CD8-positive, alpha-beta memory T cell (primary cell): ENCODE measurements around the gene TMIE. TPM values are rescaled to one million over a fixed set of nuclear protein-coding genes. Genes with fewer than 3 reads are reported as not detected.
A peak's percentile ranks its signal among the peaks of the same experiment; 100 is the strongest.

ENCODE experiments used
- CTCF ChIA-PET: fragments of 350-600 bp; sonication (Branson Sonifier 250); formaldehyde crosslinking; loops from one replicate; lab custom pipeline; 2021; ENCODE audit warnings: antibody characterized with exemption; lab: Charles Lee
- POLR2A ChIA-PET: fragments of 350-600 bp; sonication (Branson Sonifier 250); formaldehyde crosslinking; loops from one replicate; lab custom pipeline; 2021; ENCODE audit warnings: antibody characterized with exemption; lab: Charles Lee
- DNase-seq, 5 donors: peaks; one replicate each; pipeline versions ENCODE4 v3.0.0 to v3.0.0-alpha.2; 2020 to 2022; ENCODE audit warnings: mixed read lengths in 1 of 5
- H3K27ac ChIP-seq: one replicate; pipeline ENCODE4 v1.7.0; 2013; ENCODE audit warnings: low read depth, mild to moderate bottlenecking, low read length, moderate library complexity
- H3K27me3 ChIP-seq: 2 replicates; pipeline ENCODE4 v1.7.0; 2013; ENCODE audit warnings: low read length, mild to moderate bottlenecking; ENCODE audit not compliant: insufficient read depth, poor library complexity, severe bottlenecking
- H3K36me3 ChIP-seq: 2 replicates; pipeline ENCODE4 v1.7.0; 2013; ENCODE audit warnings: mild to moderate bottlenecking, low read length, moderate library complexity; ENCODE audit not compliant: insufficient read depth
- H3K4me1 ChIP-seq: 2 replicates; pipeline ENCODE4 v1.7.0; 2013; ENCODE audit warnings: mild to moderate bottlenecking, low read length, moderate library complexity; ENCODE audit not compliant: insufficient read depth
- H3K4me3 ChIP-seq: 2 replicates; pipeline ENCODE4 v1.7.0; 2013; ENCODE audit warnings: mild to moderate bottlenecking, low read length
- H3K9me3 ChIP-seq: 2 replicates; pipeline ENCODE4 v1.7.0; 2013; ENCODE audit warnings: mild to moderate bottlenecking, low read length
- H3K27ac Mint-ChIP-seq, 8 donors: one replicate each; pipeline ENCODE4 v1.8.0; 2020 to 2021; ENCODE audit warnings: mixed read lengths in 8 of 8, mild to moderate bottlenecking in 6 of 8, inconsistent platforms in 3 of 8, moderate library complexity in 3 of 8
- H3K27me3 Mint-ChIP-seq, 2 donors: one replicate each; pipeline ENCODE4 v1.8.0; 2020 to 2021; ENCODE audit warnings: mixed read lengths in 2 of 2, mild to moderate bottlenecking in 1 of 2, moderate library complexity in 1 of 2
- H3K36me3 Mint-ChIP-seq, 3 donors: one replicate each; pipeline ENCODE4 v1.8.0; 2020 to 2021; ENCODE audit warnings: mixed read lengths in 3 of 3, inconsistent platforms in 1 of 3, mild to moderate bottlenecking in 1 of 3
- H3K4me1 Mint-ChIP-seq, 3 donors: one replicate each; pipeline ENCODE4 v1.8.0; 2020 to 2021; ENCODE audit warnings: mixed read lengths in 3 of 3, inconsistent platforms in 1 of 3, mild to moderate bottlenecking in 1 of 3
- H3K4me3 Mint-ChIP-seq, 7 donors: one replicate each; pipeline ENCODE4 v1.8.0; 2020 to 2021; ENCODE audit warnings: mixed read lengths in 7 of 7, mild to moderate bottlenecking in 6 of 7, moderate library complexity in 4 of 7, inconsistent platforms in 2 of 7
- H3K9me3 Mint-ChIP-seq, 5 donors: one replicate each; pipeline ENCODE4 v1.8.0; 2020 to 2022; ENCODE audit warnings: mixed read lengths in 5 of 5, mild to moderate bottlenecking in 3 of 5, moderate library complexity in 2 of 5, inconsistent platforms in 1 of 5
- polyA plus RNA-seq: library from polyadenylated mRNA; unstranded; fragments of 300-500 nt; fragmentation: Illumina TruSeq; gene quantifications from one replicate; pipeline ENCODE4 v1.2.3, GENCODE V29; 2021
- total RNA-seq, 2 experiments: library from RNA; stranded (reverse); gene quantifications; one replicate each; pipeline ENCODE4 v1.2.3, GENCODE V29; 2021

TMIE gene
- total and polyA plus RNA-seq, 3 experiments from 2014 or later = 0.16 to 0.67 TPM; not detected in 1

GRCh38 chr3:46719735-46720271 is 18.6 kb downstream of the TMIE start:
- Histone ChIP-seq H3K27me3 (no peaks in the 10 kb centered on the region), H3K27ac (no peak overlapping the region), H3K9me3 (no peaks in the 10 kb centered on the region), H3K4me3 (no peak overlapping the region), H3K36me3 (no peaks in the 10 kb centered on the region), H3K4me1 (no peaks in the 10 kb centered on the region)
- peaks cover 23 to 31% of the 10 kb centered on the region in 2 donors for H3K27me3 Mint-ChIP-seq
- no peaks in the 10 kb centered on the region for H3K4me1 Mint-ChIP-seq
- H3K27ac Mint-ChIP-seq = peak overlapping the region in 1 of 8 donors; percentile 64
- POLR2A ChIA-PET = no interaction called here
- no peaks in the 10 kb centered on the region for H3K36me3 Mint-ChIP-seq
- H3K9me3 Mint-ChIP-seq = peaks cover 0 to 6% (median 0%) of the 10 kb centered on the region in 5 donors
- no peak for DNase-seq
- no peak overlapping the region for H3K4me3 Mint-ChIP-seq
- CTCF ChIA-PET = no interaction called here

DNA sequence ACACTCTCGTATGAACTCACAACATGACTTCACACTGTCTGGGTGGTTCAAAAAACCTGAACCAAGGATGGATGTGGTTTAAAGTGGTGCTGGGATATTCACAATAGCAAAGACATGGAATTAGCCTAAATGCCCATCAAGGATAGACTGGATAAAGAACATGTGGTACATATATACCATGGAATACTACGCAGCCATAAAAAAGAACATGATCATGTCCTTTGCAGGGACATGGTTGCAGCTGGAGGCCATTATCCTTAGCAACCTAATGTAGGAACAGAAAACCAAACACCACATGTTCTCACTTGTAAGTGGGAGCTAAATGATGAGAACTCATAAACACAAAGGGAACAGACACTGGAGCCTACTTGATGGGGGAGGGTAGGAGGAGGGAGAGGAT is 19.8 kb downstream of the TMIE start:
- Mint-ChIP-seq H3K9me3 (peaks cover 0 to 6% (median 0%) of the 10 kb centered on the region in 5 donors), H3K36me3 (no peaks in the 10 kb centered on the region), H3K27ac (no peak overlapping the region), H3K27me3 (peaks cover 23 to 42% of the 10 kb centered on the region in 2 donors), H3K4me1 (no peaks in the 10 kb centered on the region), H3K4me3 (no peak overlapping the region)
- Histone ChIP-seq H3K27me3 (no peaks in the 10 kb centered on the region), H3K36me3 (no peaks in the 10 kb centered on the region), H3K4me3 (no peak overlapping the region), H3K9me3 (no peaks in the 10 kb centered on the region), H3K4me1 (no peaks in the 10 kb centered on the region), H3K27ac (no peak overlapping the region)
- DNase-seq = no peak
- POLR2A ChIA-PET = no interaction called here
- CTCF ChIA-PET = no interaction called here

GRCh38 chr3:46722443-46722842 is 21.3 kb downstream of the TMIE start:
- no peaks in the 10 kb centered on the region for H3K4me1 ChIP-seq
- ChIA-PET CTCF (interaction anchor here (0.6 kb wide), 1 partner anchor 478 kb away, joined by 3 read pairs; no protein-coding TSS in a partner anchor), POLR2A (no interaction called here)
- no peak overlapping the region for H3K27ac ChIP-seq
- no peak for DNase-seq
- H3K4me3 ChIP-seq = no peak overlapping the region
- Mint-ChIP-seq H3K4me3 (no peak overlapping the region), H3K4me1 (no peaks in the 10 kb centered on the region), H3K9me3 (peaks cover 0 to 5% (median 0%) of the 10 kb centered on the region in 5 donors), H3K27me3 (peaks cover 31 to 47% of the 10 kb centered on the region in 2 donors), H3K36me3 (no peaks in the 10 kb centered on the region), H3K27ac (no peak overlapping the region)
- no peaks in the 10 kb centered on the region for H3K27me3 ChIP-seq
- H3K9me3 ChIP-seq = no peaks in the 10 kb centered on the region
- no peaks in the 10 kb centered on the region for H3K36me3 ChIP-seq

DNA sequence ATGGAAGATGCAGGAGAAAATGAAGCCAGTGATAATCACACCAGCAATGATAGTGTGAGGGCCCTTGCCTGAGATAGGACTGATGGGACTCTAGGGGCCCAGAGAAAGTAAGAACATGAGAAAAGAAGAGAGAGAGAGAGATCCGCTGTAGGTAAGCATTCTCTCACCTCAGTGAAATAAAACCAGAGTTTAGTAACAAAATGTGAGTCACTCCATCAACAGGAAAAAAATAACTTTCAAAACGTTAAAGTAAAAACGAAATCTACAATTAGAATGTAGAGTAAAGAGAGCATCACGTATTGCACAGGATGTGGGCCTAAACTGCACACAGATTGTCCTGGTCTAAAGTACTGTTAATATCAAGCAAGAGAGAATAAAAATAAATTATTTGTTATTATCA is 23.2 kb downstream of the TMIE start:
- Mint-ChIP-seq H3K4me3 (no peak overlapping the region), H3K27me3 (peaks cover 22 to 33% of the 10 kb centered on the region in 2 donors), H3K4me1 (no peaks in the 10 kb centered on the region), H3K9me3 (peaks cover 0 to 4% (median 0%) of the 10 kb centered on the region in 5 donors), H3K27ac (no peak overlapping the region), H3K36me3 (no peaks in the 10 kb centered on the region)
- ChIA-PET CTCF (interaction anchor here (1.2 kb wide), 1 partner anchor 19 kb away, joined by 3 read pairs; no protein-coding TSS in a partner anchor), POLR2A (no interaction called here)
- H3K4me1 ChIP-seq = no peaks in the 10 kb centered on the region
- H3K27ac ChIP-seq = no peak overlapping the region
- DNase-seq = no peak
- H3K9me3 ChIP-seq = no peaks in the 10 kb centered on the region
- no peaks in the 10 kb centered on the region for H3K36me3 ChIP-seq
- H3K27me3 ChIP-seq = no peaks in the 10 kb centered on the region
- no peak overlapping the region for H3K4me3 ChIP-seq

DNA sequence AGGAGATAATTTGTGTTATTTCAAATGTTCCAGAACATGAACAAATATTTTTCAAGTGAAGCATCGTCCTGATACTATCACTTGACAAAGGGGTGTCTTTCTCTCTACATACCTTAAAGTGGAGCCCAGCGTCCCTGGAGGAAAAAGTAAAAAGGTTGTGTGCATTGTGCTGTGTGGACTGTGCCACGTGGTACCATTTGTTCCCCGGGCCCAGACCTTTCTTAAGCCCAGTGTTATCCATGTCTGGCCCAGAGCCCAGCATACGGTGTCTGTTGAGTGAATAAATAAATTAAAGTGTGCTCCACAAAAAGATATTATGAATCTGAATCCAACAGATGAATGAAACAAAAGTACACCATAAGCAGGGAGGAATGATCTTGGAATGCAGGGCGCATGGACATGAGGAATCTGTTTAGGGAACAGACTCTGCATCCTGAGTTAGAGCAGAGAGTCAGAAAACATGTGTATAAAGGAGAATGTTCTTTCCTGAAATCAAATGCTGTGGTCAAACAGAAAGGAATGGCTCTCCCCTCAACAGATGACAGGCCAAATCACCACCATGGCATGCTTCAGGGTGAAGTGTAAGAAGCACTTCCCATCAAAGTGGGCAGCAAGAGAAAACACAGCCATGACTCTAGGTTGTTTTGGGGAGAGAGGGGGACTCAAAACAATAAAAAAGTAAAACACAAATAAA is 24.6 kb downstream of the TMIE start:
- Histone ChIP-seq H3K27ac (no peak overlapping the region), H3K9me3 (no peaks in the 10 kb centered on the region), H3K27me3 (no peaks in the 10 kb centered on the region), H3K4me1 (no peaks in the 10 kb centered on the region), H3K4me3 (no peak overlapping the region), H3K36me3 (no peaks in the 10 kb centered on the region)
- H3K4me1 Mint-ChIP-seq = no peaks in the 10 kb centered on the region
- H3K36me3 Mint-ChIP-seq = no peaks in the 10 kb centered on the region
- H3K27ac Mint-ChIP-seq = no peak overlapping the region
- no peak for DNase-seq
- no peak overlapping the region for H3K4me3 Mint-ChIP-seq
- ChIA-PET POLR2A (no interaction called here), CTCF (no interaction called here)
- H3K9me3 Mint-ChIP-seq = peaks cover 0 to 4% (median 0%) of the 10 kb centered on the region in 5 donors
- peaks cover 21 to 27% of the 10 kb centered on the region in 2 donors for H3K27me3 Mint-ChIP-seq

- no peak overlapping the region for H3K4me3 ChIP-seq
- H3K27ac Mint-ChIP-seq = no peak overlapping the region
- no peak for DNase-seq
- H3K27me3 ChIP-seq = no peaks in the 10 kb centered on the region
- H3K4me1 ChIP-seq = no peaks in the 10 kb centered on the region
- ChIA-PET CTCF (no interaction called here), POLR2A (no interaction called here)
- no peak overlapping the region for H3K27ac ChIP-seq
- H3K4me1 Mint-ChIP-seq = no peaks in the 10 kb centered on the region
- no peaks in the 10 kb centered on the region for H3K36me3 Mint-ChIP-seq
- no peak overlapping the region for H3K4me3 Mint-ChIP-seq
- no peaks in the 10 kb centered on the region for H3K9me3 Mint-ChIP-seq
- H3K9me3 ChIP-seq = no peaks in the 10 kb centered on the region
- no peaks in the 10 kb centered on the region for H3K36me3 ChIP-seq
- H3K27me3 Mint-ChIP-seq = peaks cover 17 to 24% of the 10 kb centered on the region in 2 donors
These were observed 27.8 kb downstream of the TMIE start for GRCh38 chr3:46729038-46729437.

DNA sequence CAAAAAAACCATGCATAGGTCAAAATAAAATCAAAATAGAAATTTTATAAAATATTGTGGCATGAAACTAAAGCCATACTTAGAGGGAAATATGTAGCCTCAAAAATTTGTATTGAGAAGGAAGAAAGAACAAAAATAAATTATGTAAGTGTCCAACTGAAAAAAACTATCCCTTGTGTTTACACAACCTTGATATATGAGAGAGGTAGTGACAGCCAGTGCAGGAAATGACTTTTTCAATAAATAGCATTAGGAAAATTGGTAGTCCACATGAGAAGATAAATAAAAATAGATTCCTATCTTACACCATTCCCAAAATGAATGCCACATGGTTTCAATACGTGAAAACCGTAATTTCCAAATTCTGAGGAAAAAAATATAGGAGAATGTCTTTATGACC is 29.6 kb downstream of the TMIE start:
- Mint-ChIP-seq H3K36me3 (no peaks in the 10 kb centered on the region), H3K4me3 (no peak overlapping the region), H3K4me1 (no peaks in the 10 kb centered on the region), H3K27ac (no peak overlapping the region), H3K27me3 (peaks cover 17 to 20% of the 10 kb centered on the region in 2 donors), H3K9me3 (no peaks in the 10 kb centered on the region)
- ChIA-PET POLR2A (no interaction called here), CTCF (no interaction called here)
- Histone ChIP-seq H3K9me3 (no peaks in the 10 kb centered on the region), H3K27me3 (no peaks in the 10 kb centered on the region), H3K36me3 (no peaks in the 10 kb centered on the region), H3K27ac (no peak overlapping the region), H3K4me3 (no peak overlapping the region), H3K4me1 (no peaks in the 10 kb centered on the region)
- no peak for DNase-seq

- no peaks in the 10 kb centered on the region for H3K27me3 ChIP-seq
- ChIA-PET CTCF (no interaction called here), POLR2A (no interaction called here)
- H3K4me1 ChIP-seq = no peaks in the 10 kb centered on the region
- Mint-ChIP-seq H3K27ac (no peak overlapping the region), H3K4me1 (no peaks in the 10 kb centered on the region), H3K36me3 (no peaks in the 10 kb centered on the region), H3K4me3 (no peak overlapping the region), H3K27me3 (peaks cover 12 to 14% of the 10 kb centered on the region in 2 donors), H3K9me3 (no peaks in the 10 kb centered on the region)
- no peak overlapping the region for H3K4me3 ChIP-seq
- DNase-seq = no peak
- H3K27ac ChIP-seq = no peak overlapping the region
- H3K36me3 ChIP-seq = no peaks in the 10 kb centered on the region
- no peaks in the 10 kb centered on the region for H3K9me3 ChIP-seq
These were observed 30.6 kb downstream of the TMIE start for GRCh38 chr3:46731795-46732194.
